Raji (cell line): ENCODE results near the gene PPIL4.

Experiments used
- POLR2A ChIP-seq: IDR thresholded peaks from 2 replicates; pipeline ENCODE4 v1.6.1; 2011; ENCODE audit warnings: low read depth, low read length, control low read depth; ENCODE audit not compliant: insufficient read depth

Gene PPIL4

GRCh38 chr6:149477544-149477943 lies 68.3 kb downstream of the PPIL4 start:
- TF ChIP-seq POLR2A, result no peak

GRCh38 chr6:149476789-149477455 lies 68.9 kb downstream of the PPIL4 start:
- no peak for TF ChIP-seq POLR2A

GRCh38 chr6:149474108-149474935 lies 71.5 kb downstream of the PPIL4 start:
- 0 out of 2 replicates have a peak, but pooled peaks have one; percentile 13 for TF ChIP-seq POLR2A

- TF ChIP-seq POLR2A, result no peak
These were observed 72.5 kb downstream of the PPIL4 start for GRCh38 chr6:149473080-149474052.

- TF ChIP-seq POLR2A, result no peak
These were observed 73.6 kb downstream of the PPIL4 start for GRCh38 chr6:149472241-149472640.

GRCh38 chr6:149471801-149472200 lies 74.0 kb downstream of the PPIL4 start:
- TF ChIP-seq POLR2A, result no peak

GRCh38 chr6:149470948-149471347 lies 74.9 kb downstream of the PPIL4 start:
- TF ChIP-seq POLR2A, result no peak

- TF ChIP-seq POLR2A, result peak; percentile 74
These were observed 77.7 kb downstream of the PPIL4 start for GRCh38 chr6:149468179-149468578.

GRCh38 chr6:149467265-149467664 lies 78.6 kb downstream of the PPIL4 start:
- TF ChIP-seq POLR2A, result no peak

GRCh38 chr6:149464411-149464810 lies 81.4 kb downstream of the PPIL4 start:
- TF ChIP-seq POLR2A, result no peak

GRCh38 chr6:149463781-149464180 lies 82.1 kb downstream of the PPIL4 start:
- TF ChIP-seq POLR2A, result no peak

- no peak for TF ChIP-seq POLR2A
These were observed 84.2 kb downstream of the PPIL4 start for GRCh38 chr6:149461670-149462069.

GRCh38 chr6:149459761-149460160 lies 86.1 kb downstream of the PPIL4 start:
- TF ChIP-seq POLR2A, result no peak

- TF ChIP-seq POLR2A, result no peak
These were observed 87.0 kb downstream of the PPIL4 start for GRCh38 chr6:149458806-149459205.

- no peak for TF ChIP-seq POLR2A
These were observed 87.6 kb downstream of the PPIL4 start for GRCh38 chr6:149458196-149458595.
